Spleen (tissue), 11 donors: ENCODE data around the gene SMARCAD1. TPM values are rescaled to one million over a fixed set of nuclear protein-coding genes. Genes with fewer than 3 reads are reported as not detected.

ENCODE experiments used
- DNase-seq: peaks from one replicate; pipeline ENCODE4 v3.0.0-alpha.2; 2020
- H3K27ac ChIP-seq, 8 donors: fragments of 200-600 bp; sonication (generic) in 7 of 8; 1 replicate in 4 of 8; 2 replicates in 4 of 8; pipeline versions ENCODE4 v1.5.0 to v1.8.0; 2016 to 2021; ENCODE audit warnings: inconsistent platforms in 4 of 8, mild to moderate bottlenecking in 4 of 8, moderate library complexity in 1 of 8
- H3K27me3 ChIP-seq, 7 donors: fragments of 200-600 bp; sonication (generic) in 6 of 7; replicated peaks in 1 of 7; 1 replicate in 4 of 7; 2 replicates in 3 of 7; pipeline versions ENCODE4 v1.5.0 to v1.8.0; 2016 to 2021; ENCODE audit warnings: inconsistent platforms in 3 of 7, mild to moderate bottlenecking in 1 of 7
- H3K36me3 ChIP-seq, 6 donors: fragments of 200-600 bp; sonication (generic) in 5 of 6; 1 replicate in 4 of 6; 2 replicates in 2 of 6; pipeline versions ENCODE4 v1.5.0 to v1.8.0; 2016 to 2021; ENCODE audit warnings: inconsistent platforms in 2 of 6
- H3K4me1 ChIP-seq, 6 donors: fragments of 200-600 bp; sonication (generic) in 5 of 6; 1 replicate in 3 of 6; 2 replicates in 3 of 6; pipeline versions ENCODE4 v1.5.0 to v1.8.0; 2016 to 2021; ENCODE audit warnings: inconsistent platforms in 3 of 6
- H3K4me3 ChIP-seq, 8 donors: fragments of 200-600 bp; sonication (generic) in 7 of 8; 1 replicate in 4 of 8; 2 replicates in 4 of 8; pipeline versions ENCODE4 v1.5.0 to v1.8.0; 2016 to 2021; ENCODE audit warnings: inconsistent platforms in 4 of 8, mild to moderate bottlenecking in 4 of 8, moderate library complexity in 2 of 8
- H3K9me3 ChIP-seq, 8 donors: fragments of 200-600 bp; sonication (generic) in 7 of 8; 1 replicate in 4 of 8; 2 replicates in 4 of 8; pipeline versions ENCODE4 v1.5.0 to v1.8.0; 2016 to 2021; ENCODE audit warnings: inconsistent platforms in 4 of 8
- POLR2A ChIP-seq, 3 donors: fragments of 450-650 bp; IDR thresholded peaks; one replicate each; pipeline ENCODE4 v1.5.1; 2017; ENCODE audit warnings: antibody characterized with exemption in 3 of 3, mild to moderate bottlenecking in 1 of 3
- POLR2AphosphoS5 ChIP-seq, 3 donors: sonication (generic); formaldehyde crosslinking; IDR thresholded peaks; one replicate each; pipeline ENCODE4 v1.5.1; 2017; ENCODE audit warnings: antibody characterized with exemption in 3 of 3
- WGBS, 5 donors: extraction: QIAGEN DNeasy Blood & Tissue Kit in 3 of 5; methylation state at CpG; one replicate each; pipeline versions ENCODE4 v1.1.5 to v1.1.7; 2013 to 2018; 5-methylcytosine and 5-hydroxymethylcytosine counted together
- intact Hi-C: fragments of 100-400 bp; cut with DNase I; formaldehyde crosslinking; loops from one replicate; pipeline ENCODE4 v1.15.0; 2023; ENCODE audit warnings: low total_unique reads
- polyA plus RNA-seq, 3 donors: library from polyadenylated mRNA; stranded (reverse); fragments of 200-250 nt; gene quantifications; one replicate each; pipeline ENCODE4 v1.2.1, GENCODE V29; 2013
- total RNA-seq, 7 donors: library from RNA; depleted of rRNA in 3 of 7; stranded (reverse); fragments of >200 nt in 3 of 7; fragmentation: NEBNext Ultra II Directional in 4 of 7; extraction: Animal tissue kit (Norgen Biotek cat#: 25700) in 4 of 7; gene quantifications; one replicate each; pipeline versions ENCODE4 v1.1.0 to v1.2.1, GENCODE V29; 2016 to 2021
- TF ChIP-seq, protein P1 (sequence below), 11 experiments: fragments of 200-600 bp in 7 of 11; fragments of 450-650 bp in 4 of 11; sonication (generic) in 4 of 11; IDR thresholded peaks in 8 of 11; conservative IDR thresholded peaks in 3 of 11; 1 replicate in 7 of 11; 2 replicates in 4 of 11; pipeline versions ENCODE4 v1.4.0 to v1.8.0; 2016 to 2021; ENCODE audit warnings: antibody characterized with exemption in 11 of 11, inconsistent platforms in 4 of 11, mild to moderate bottlenecking in 1 of 11
- donor health status: healthy with polysubstance abuse.
- donor health status: DM: no; HTN: no; CAD: no; lungs with moderate emphysema.
- donor health status: DM: no; HTN: no; CAD: no.
- donor health status: Bipolar disorder and iron deficiency.
- donor health status: healthy.
- donor health status: DM: no; HTN: no; CAD: no.
- donor health status: DM: yes; HTN: yes; CAD: no.

SMARCAD1 gene
- total and polyA plus RNA-seq, 10 donors, result 8.5 to 34.9 (median 25.5) TPM

DNA sequence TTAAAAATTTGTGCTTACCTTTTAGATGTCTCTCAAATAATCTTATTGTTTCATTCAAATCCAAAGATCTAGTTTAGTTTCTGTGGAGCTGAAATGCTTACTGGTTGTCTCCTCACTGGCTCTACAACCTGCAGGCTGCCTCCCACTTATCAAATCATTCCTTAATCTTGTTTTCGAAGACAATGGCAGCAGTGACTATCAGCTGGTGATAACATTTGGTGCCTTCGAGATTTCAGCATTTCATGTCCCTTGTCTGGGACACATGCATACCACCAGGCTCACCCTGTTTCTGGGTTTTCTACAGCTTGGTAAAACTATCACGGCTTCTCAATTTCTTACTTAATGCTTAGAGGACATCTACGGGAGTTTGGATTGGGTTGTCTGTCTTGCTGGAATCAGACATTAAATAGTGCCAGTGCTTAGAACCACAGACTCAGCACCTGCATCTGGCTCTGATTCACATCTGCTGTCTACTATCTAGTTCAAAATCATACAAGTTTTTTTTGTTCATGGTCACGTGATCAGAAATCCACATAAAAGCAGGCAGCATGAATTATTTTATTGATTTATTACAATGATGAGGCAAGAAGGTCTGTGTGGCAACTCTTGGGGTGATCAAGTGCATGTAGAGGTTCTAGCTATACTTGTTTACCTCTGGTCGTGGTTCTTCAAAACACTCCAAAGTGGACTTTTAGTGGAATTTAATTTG is 32.0 kb upstream of the SMARCAD1 start:
- WGBS, 5 donors, result 65 to 79% (median 76%) methylated on average over 6 of the region's 6 CpGs
- H3K36me3 ChIP-seq, result no peaks in the 10 kb centered on the region
- intact Hi-C loops, result no loop called here
- no peak for DNase-seq
- no peak for TF ChIP-seq POLR2A (IDR thresholded peaks at IDR 0.05)
- TF ChIP-seq, protein P1, sequence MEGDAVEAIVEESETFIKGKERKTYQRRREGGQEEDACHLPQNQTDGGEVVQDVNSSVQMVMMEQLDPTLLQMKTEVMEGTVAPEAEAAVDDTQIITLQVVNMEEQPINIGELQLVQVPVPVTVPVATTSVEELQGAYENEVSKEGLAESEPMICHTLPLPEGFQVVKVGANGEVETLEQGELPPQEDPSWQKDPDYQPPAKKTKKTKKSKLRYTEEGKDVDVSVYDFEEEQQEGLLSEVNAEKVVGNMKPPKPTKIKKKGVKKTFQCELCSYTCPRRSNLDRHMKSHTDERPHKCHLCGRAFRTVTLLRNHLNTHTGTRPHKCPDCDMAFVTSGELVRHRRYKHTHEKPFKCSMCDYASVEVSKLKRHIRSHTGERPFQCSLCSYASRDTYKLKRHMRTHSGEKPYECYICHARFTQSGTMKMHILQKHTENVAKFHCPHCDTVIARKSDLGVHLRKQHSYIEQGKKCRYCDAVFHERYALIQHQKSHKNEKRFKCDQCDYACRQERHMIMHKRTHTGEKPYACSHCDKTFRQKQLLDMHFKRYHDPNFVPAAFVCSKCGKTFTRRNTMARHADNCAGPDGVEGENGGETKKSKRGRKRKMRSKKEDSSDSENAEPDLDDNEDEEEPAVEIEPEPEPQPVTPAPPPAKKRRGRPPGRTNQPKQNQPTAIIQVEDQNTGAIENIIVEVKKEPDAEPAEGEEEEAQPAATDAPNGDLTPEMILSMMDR (IDR thresholded peaks at IDR 0.05 in 8 of 11, conservative IDR thresholded peaks at IDR 0.05 in 3 of 11), result no peak
- no peak for TF ChIP-seq POLR2AphosphoS5 (IDR thresholded peaks at IDR 0.05)
- no peak overlapping the region for H3K4me3 ChIP-seq
- peaks cover 0 to 2% (median 0%) of the 10 kb centered on the region in 8 donors for H3K9me3 ChIP-seq
- peaks cover 0 to 4% (median 0%) of the 10 kb centered on the region in 7 donors for H3K27me3 ChIP-seq
- H3K4me1 ChIP-seq, result no peaks in the 10 kb centered on the region
- H3K27ac ChIP-seq, result no peak overlapping the region

DNA sequence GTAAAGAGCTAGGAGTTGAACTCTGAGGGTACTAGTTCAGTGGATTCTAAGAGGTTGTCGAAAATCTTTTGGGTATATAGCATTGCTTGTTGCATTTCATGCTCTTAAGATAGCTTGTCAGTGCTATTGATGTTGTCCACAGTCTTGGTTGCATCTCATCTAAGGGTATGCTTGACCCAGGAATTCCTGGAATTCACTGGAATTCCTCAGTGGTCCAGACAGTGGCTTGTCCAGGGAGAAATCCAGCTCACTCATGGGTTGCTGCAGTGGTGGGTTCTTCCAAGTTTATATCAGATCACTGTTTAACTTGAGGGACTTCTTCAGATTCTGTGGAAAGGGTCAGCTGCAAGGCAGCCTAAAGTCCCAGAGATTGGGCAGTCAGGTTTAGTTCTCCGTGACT is 29.8 kb upstream of the SMARCAD1 start:
- no peaks in the 10 kb centered on the region for H3K4me1 ChIP-seq
- 79 to 90% (median 85%) methylated on average over 2 of the region's 2 CpGs for WGBS, 5 donors
- DNase-seq, result no peak
- no peaks in the 10 kb centered on the region for H3K36me3 ChIP-seq
- peaks cover 0 to 7% (median 0%) of the 10 kb centered on the region in 7 donors for H3K27me3 ChIP-seq
- no peaks in the 10 kb centered on the region for H3K9me3 ChIP-seq
- H3K4me3 ChIP-seq, result no peak overlapping the region
- TF ChIP-seq POLR2A (IDR thresholded peaks at IDR 0.05) (no peak), POLR2AphosphoS5 (IDR thresholded peaks at IDR 0.05) (no peak)
- TF ChIP-seq, protein P1 (IDR thresholded peaks at IDR 0.05 in 8 of 11, conservative IDR thresholded peaks at IDR 0.05 in 3 of 11), result no peak
- intact Hi-C loops, result no loop called here
- H3K27ac ChIP-seq, result no peak overlapping the region

DNA sequence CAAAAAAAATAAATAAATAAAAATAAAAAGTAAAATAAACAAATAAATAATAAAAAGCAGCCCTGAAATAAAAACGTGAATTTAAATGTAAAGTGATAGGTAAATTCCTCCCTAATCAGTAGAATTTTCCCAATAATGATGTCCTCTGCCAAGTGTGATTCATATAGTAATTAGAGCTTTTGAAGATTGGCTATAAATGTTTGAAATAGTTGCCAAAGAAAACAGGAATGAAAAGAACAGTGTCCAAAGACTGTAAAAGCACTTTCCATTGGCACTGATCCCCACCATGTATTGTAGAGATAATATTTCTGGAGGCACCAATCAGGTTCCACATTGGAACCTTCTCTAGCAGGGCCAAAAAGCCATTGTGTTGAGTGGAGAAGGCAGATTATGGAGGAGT is 25.9 kb upstream of the SMARCAD1 start:
- H3K4me3 ChIP-seq, result no peak overlapping the region
- TF ChIP-seq, protein P1 (IDR thresholded peaks at IDR 0.05 in 8 of 11, conservative IDR thresholded peaks at IDR 0.05 in 3 of 11), result no peak
- 0 to 88% (median 42%) methylated on average over 1 of the region's 1 CpG for WGBS, 5 donors
- H3K36me3 ChIP-seq, result no peaks in the 10 kb centered on the region
- peaks cover 0 to 5% (median 0%) of the 10 kb centered on the region in 7 donors for H3K27me3 ChIP-seq
- intact Hi-C loops, result no loop called here
- DNase-seq, result no peak
- H3K9me3 ChIP-seq, result no peaks in the 10 kb centered on the region
- H3K4me1 ChIP-seq, result no peaks in the 10 kb centered on the region
- no peak overlapping the region for H3K27ac ChIP-seq

DNA sequence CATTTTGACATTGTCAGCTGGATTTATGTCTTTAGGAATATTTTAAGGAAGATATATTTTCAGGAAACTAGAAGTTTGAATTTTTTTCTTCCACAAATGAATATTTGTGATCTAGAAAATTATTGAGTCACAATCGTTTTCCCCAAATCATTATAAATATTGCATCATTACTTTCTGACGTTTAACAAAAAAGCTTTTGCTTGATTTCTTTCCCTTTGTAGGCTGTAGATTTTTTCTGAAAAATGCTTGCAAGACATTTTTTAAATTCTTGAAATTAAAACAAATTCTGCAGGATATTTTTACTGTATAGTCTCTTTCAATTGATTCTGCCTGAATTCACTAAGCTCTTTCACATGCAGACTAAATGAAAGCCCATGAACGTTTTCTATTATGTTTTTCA is 4.9 kb upstream of the SMARCAD1 start:
- Histone ChIP-seq H3K9me3 (peaks cover 0 to 25% (median 21%) of the 10 kb centered on the region in 8 donors), H3K4me3 (no peak overlapping the region), H3K27ac (no peak overlapping the region), H3K27me3 (peaks cover 0 to 4% (median 0%) of the 10 kb centered on the region in 7 donors), H3K4me1 (peaks cover 0 to 8% (median 6%) of the 10 kb centered on the region in 6 donors), H3K36me3 (no peaks in the 10 kb centered on the region)
- intact Hi-C loops, result no loop called here
- 81 to 87% (median 85%) methylated on average over 3 of the region's 3 CpGs for WGBS, 5 donors
- TF ChIP-seq, protein P1 (IDR thresholded peaks at IDR 0.05 in 8 of 11, conservative IDR thresholded peaks at IDR 0.05 in 3 of 11), result no peak
- TF ChIP-seq POLR2A (IDR thresholded peaks at IDR 0.05) (no peak), POLR2AphosphoS5 (IDR thresholded peaks at IDR 0.05) (no peak)
- DNase-seq, result no peak
